HFF-Myc (cell line): ENCODE results near the gene COX6A1.
"Not testable (repeated sequence)": the region's sequence is repeated elsewhere in the genome, so short reads cannot be mapped to it uniquely, and the experiment has no call there.

Experiments
- DNase-seq: peaks from one replicate; pipeline ENCODE4 v3.0.0-alpha.2; 2011; ENCODE audit warnings: low read depth; ENCODE audit errors: extremely low read depth
- H3K4me3 ChIP-seq: replicated peaks from 2 replicates; pipeline ENCODE4 v1.5.1; 2011; ENCODE audit warnings: low read depth, mild to moderate bottlenecking, control low read depth, low read length
- CTCF ChIP-seq: IDR thresholded peaks from 2 replicates; pipeline ENCODE4 v1.5.1; 2012; ENCODE audit warnings: mild to moderate bottlenecking, low read depth, low read length, control low read depth; ENCODE audit errors: missing control alignments

Gene COX6A1

GRCh38 chr12:120444676-120445075, 6.8 kb downstream of the COX6A1 start:
- TF ChIP-seq CTCF, result no peak
- H3K4me3 ChIP-seq, result peak overlapping the region; percentile 86
- no peak for DNase-seq

- H3K4me3 ChIP-seq, result peak within 1 kb of the TSS; percentile 86
- no peak for TF ChIP-seq CTCF
- peak; percentile 46 for DNase-seq
Observed at GRCh38 chr12:120445911-120446843, 8.3 kb downstream of the COX6A1 start, which contains the start of the genes GATC and TRIAP1. TSS of gene GATC (plus strand) at chr12:120446444. CDS start at chr12:120446481, 37 bp downstream. TSS of gene TRIAP1 (minus strand) at chr12:120446384. CDS start at chr12:120446372, 12 bp downstream.

- DNase-seq, result not testable (repeated sequence)
- peak overlapping the region; percentile 86 for H3K4me3 ChIP-seq
Observed at GRCh38 chr12:120446844-120447178, 8.9 kb downstream of the COX6A1 start.

- no peak for TF ChIP-seq CTCF
- peak overlapping the region; percentile 86 for H3K4me3 ChIP-seq
- no peak for DNase-seq
Observed at GRCh38 chr12:120447992-120448391, 10.1 kb downstream of the COX6A1 start.

GRCh38 chr12:120452524-120452923, 14.6 kb downstream of the COX6A1 start:
- not testable (repeated sequence) for H3K4me3 ChIP-seq, DNase-seq

GRCh38 chr12:120453060-120453750, 15.3 kb downstream of the COX6A1 start:
- DNase-seq, result no peak

GRCh38 chr12:120453977-120454376, 16.1 kb downstream of the COX6A1 start:
- no peak overlapping the region for H3K4me3 ChIP-seq
- TF ChIP-seq CTCF, result peak; percentile 57
- no peak for DNase-seq

More at GRCh38 chr12:120453060-120453750, 15.3 kb downstream of the COX6A1 start:
- no peak for TF ChIP-seq CTCF
- no peak overlapping the region for H3K4me3 ChIP-seq
